HG02852 (cell line): ENCODE data around the gene SDSL.

Experiments
- ATAC-seq: cut with Tn5 transposase; IDR thresholded peaks from one replicate; pipeline ENCODE4 v1.9.1; 2021; ENCODE audit warnings: mild to moderate bottlenecking, moderate library complexity; ENCODE audit not compliant: unreplicated experiment

SDSL gene, protein sequence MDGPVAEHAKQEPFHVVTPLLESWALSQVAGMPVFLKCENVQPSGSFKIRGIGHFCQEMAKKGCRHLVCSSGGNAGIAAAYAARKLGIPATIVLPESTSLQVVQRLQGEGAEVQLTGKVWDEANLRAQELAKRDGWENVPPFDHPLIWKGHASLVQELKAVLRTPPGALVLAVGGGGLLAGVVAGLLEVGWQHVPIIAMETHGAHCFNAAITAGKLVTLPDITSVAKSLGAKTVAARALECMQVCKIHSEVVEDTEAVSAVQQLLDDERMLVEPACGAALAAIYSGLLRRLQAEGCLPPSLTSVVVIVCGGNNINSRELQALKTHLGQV

DNA sequence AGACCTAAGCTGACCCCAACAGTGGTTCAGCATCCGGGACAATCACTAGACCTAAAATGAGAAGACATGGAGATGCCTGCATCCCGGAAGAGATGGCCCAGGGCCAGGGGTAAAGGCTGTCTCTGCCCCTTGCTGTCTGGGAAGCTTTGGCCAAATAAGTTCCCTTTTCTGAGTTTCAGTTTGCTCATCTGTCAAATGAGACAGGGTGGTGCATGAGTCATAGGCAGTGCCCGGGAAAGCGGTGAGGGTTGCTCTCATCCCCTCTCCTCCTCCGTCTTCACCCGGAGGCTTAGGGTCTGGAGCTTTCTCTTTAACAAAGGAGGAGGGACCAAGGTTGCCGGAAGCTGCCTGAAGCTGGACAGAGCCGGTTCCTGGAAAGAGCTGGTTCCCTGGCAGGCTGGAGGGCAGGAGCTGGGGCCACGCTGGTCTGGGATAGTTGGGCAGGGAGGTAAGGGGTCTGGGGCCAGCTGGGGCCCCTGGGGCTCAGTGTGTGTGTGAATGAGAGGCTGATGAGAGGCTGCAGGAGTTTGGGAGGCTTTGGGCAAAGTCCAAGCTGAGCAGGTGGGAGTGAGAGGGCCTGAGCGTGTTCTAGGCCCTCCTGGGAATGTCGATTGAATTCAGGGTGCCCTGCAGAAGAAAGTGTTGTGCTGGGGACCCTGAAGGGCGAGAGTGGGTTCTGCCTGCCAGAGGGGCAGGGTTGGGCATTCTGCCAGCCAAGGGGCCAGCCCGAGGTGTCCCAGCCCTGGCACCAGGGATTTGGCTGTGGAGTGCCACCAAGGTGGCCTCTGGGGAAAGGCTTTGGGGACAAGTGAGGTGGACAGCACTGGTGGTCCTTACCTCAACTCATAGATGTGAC, at the start of gene SDSL:
SDSL (plus strand) TSS at position 351 of the 856 bp plus-strand sequence. CDS start 5,603 bp downstream, outside the sequence.
- peak; percentile 83 for ATAC-seq

GRCh38 chr12:113373440-113373839, 48.7 kb upstream of the SDSL start:
- ATAC-seq: no peak

DNA sequence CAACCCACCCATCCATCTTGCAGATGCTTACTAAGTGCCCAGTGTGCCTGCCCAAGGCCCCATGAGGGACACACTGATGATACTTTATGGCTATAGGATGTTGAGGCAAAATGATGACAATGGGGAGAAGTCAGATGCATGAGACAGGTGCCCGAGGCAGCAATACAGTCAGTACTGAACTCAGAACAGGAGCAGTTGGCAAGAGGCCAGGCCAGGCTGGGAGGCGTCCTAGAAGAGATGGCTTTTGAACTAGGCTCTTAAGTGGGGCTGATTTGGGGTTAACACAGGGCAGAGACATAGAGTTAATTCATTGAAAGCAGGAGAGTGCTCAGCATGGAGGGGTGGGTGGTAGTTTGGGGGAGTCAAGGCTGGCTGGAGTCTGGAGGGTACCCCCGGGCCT, 48.2 kb upstream of the SDSL start:
- no peak for ATAC-seq

GRCh38 chr12:113374823-113375428, 47.3 kb upstream of the SDSL start:
- no peak for ATAC-seq

DNA sequence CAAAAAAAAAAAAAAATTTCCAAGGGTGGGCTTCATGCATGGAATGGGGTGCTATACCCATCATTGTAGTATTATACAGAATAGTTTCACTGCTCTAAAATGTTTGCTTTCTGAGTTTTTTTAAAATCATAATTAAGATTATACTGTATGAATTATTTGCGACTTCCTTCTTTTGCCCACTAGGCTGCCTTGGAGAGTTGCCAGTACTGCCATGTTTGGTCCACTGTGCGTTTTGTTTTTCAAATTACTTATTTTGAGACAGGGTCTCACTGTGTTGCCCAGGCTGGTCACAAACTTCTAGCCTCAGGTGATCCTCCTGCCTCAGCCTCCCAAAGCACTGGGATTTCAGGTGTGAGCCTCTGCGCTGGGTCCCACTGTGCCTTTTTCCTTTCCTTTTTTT, 43.9 kb upstream of the SDSL start:
- no peak for ATAC-seq

GRCh38 chr12:113381220-113381619, 41.0 kb upstream of the SDSL start:
- no peak for ATAC-seq

- no peak for ATAC-seq
These were observed 40.0 kb upstream of the SDSL start for GRCh38 chr12:113382206-113382605.

GRCh38 chr12:113384778-113385177, 37.4 kb upstream of the SDSL start:
- ATAC-seq: no peak

DNA sequence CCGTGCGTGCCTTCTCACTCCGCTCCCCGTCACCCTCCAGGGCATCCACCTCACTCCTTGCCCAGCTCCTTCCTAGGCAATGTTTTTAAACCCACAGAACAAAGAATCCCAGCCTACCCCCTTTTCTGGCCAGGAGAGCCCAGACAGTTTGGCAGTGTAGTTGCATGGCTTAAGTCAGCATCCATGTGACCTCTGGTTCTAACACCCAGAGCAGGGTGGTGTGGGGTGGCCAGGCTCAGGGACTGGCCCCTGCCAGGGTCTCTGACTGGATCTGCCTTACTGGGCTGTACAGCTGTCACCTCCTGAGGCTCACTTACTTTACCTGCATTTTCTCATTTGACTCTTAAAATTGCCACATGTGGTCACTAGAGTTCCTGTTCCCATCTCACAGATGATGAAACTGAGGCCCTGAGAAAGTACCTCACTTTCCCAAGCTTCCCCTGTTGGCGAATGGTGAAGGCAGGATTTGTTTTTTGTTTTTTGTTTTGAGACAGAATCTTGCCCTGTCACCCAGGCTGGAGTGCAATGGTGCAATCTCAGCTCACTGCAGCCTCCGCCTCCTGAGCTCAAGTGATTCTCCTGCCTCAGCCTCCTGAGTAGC, 36.8 kb upstream of the SDSL start:
- no peak for ATAC-seq

- ATAC-seq: no peak
These were observed 35.2 kb upstream of the SDSL start for GRCh38 chr12:113386866-113387566.

GRCh38 chr12:113387631-113388030, 34.5 kb upstream of the SDSL start:
- no peak for ATAC-seq

GRCh38 chr12:113388351-113388750, 33.8 kb upstream of the SDSL start:
- ATAC-seq: no peak

- ATAC-seq: no peak
These were observed 31.8 kb upstream of the SDSL start for GRCh38 chr12:113390064-113391043.

GRCh38 chr12:113391145-113391544, 31.0 kb upstream of the SDSL start:
- no peak for ATAC-seq

DNA sequence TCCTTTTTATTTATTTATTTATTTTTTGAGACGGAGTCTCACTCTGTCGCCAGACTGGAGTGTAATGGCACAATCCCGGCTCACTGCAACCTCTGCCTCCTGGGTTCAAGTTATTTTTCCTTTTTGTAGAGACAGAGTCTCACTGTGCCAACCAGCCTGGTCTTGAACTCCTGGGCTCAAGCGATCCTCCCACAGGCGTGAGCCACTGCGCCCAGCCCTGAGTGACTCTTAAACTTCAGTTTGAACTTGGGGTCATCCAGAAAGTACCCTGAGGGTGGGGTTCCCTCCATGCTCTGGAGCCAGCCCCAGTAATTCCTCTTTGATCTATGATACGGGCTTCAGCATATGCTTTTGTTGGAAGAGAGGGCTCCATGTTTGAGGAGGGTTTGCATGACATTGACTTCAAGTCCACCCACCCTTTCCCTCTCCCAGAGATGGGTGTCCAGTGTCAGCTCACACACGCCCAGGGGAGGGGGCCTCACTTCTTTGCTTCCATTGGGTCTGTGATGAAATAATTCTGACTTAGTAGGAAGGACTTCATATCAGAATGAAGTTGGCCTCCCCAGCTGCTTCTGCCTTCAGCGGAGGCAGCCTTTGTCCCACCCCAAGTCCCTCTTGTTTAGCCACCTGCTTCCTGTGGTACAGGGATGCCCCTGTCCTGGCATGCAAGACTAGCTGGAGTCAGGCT, 30.4 kb upstream of the SDSL start:
- ATAC-seq: no peak

DNA sequence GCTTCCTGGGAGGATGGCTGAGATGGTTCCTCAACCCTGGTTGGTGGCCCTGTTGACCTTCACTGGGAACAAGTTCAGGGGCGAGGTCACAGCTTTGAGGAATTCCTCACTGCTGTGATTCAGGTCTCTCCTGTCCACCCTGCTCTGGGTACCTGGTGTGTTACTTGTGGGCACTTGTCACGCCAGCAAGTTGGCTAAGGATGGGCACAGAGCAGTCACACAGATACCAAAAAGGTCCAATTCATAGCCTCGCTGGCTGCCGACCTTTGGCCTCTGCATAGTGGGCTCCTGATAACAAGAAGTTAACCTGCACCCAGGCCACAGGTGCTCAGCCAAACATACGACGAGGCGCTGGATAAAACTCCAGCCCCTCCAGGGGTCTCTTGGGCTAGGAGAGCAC, 29.7 kb upstream of the SDSL start:
- ATAC-seq: no peak

DNA sequence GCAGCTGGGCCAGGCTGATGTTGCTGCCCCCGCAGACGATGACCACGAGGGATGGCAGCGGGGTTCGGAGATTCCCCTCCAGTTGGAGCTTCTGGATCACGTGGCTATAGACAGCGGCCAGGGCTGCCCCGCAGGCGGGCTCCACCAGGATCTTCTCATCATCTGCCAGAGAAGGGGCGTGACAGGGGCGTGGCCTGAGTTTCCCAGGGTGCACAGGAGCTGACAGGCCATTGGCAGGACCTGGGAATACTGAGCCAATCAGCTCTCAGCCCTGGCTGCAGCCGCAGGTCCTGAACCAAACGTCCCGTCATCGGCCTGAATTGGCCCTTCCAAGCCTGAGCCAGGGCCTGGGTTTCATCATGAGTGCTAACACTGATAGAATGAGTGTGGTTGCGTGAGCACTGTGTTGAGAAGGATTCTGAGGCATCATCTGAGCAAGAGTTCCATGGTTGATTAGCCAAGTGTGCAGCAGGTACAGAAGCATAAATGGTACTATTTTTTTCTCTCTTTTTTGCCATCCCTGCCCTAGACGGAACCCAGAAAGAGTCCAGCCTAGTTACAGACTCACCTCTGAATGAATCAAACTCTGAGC, 29.1 kb upstream of the SDSL start:
- no peak for ATAC-seq

GRCh38 chr12:113393749-113394148, 28.4 kb upstream of the SDSL start:
- no peak for ATAC-seq

GRCh38 chr12:113395119-113395518, 27.1 kb upstream of the SDSL start:
- no peak for ATAC-seq
